ENCODE results near the gene VPS36. TPM values are rescaled to one million over a fixed set of nuclear protein-coding genes. Genes with fewer than 3 reads are reported as not detected.

Gene VPS36
- total and polyA plus RNA-seq, 10 of the 15 experiments (the other 5 are each of a cell fraction or from before 2014, with no cell fraction given): 10.3 to 29.0 (median 23.9) TPM

DNA sequence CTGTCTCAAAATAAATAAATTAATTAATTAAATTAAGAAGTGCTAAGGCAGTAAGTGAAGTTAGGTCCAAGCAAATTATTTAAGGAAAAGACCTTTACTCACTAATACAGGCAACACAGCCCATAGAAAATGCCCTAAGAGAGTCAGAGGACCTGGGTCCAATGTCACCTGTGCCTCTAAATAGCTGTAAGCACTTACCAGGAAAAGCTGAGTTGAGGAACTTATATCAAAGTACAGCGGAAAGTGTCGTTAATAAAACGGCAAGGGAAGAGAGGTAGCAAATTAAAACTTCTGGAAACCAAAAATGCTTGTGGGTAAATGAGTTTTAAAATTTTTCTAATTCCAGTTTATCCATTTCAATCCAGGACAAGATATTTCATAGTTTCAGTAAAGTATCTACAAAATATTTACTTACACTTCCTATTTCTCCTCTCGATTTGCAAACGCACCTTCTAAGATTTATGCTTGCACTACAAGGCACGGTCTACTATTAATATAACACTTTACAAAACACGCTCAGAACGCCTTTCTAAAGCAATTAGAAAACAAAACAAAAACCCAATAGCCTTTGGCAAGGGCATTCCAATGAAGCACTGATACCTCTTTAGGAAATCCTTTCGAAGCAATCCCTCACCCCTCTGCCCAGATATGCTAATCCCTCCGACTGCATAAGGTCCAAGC lies 963 bp downstream of the VPS36 start:
- Histone ChIP-seq H3K9me3 (replicated peaks; ENCODE audit: control insufficient read depth, insufficient read depth, low read length) (no peaks in the 10 kb centered on the region; the same call in 2 of the 3 replicates), H3K27me3 (replicated peaks in 1 of 2; ENCODE audit: control insufficient read depth in 2 of 2, insufficient read depth in 2 of 2, low read length in 1 of 2) (no peaks in the 10 kb centered on the region), H3K27ac (ENCODE audit: control insufficient read depth, insufficient read depth) (peak overlapping the region; percentile 90), H3K36me3 (ENCODE audit: control insufficient read depth in 2 of 2, insufficient read depth in 2 of 2, low read length in 1 of 2) (no peaks in the 10 kb centered on the region), H3K79me2 (ENCODE audit: control insufficient read depth, insufficient read depth, low read length) (peaks cover 35% of the 10 kb centered on the region), H3K4me1 (ENCODE audit: control insufficient read depth, insufficient read depth, low read length) (peaks cover 14% of the 10 kb centered on the region), H3K4me3 (peak overlapping the region; percentile 69), H3K9ac (ENCODE audit: control insufficient read depth, insufficient read depth, low read length) (peak overlapping the region; percentile 93), H3K4me2 (ENCODE audit: control insufficient read depth, insufficient read depth) (peak overlapping the region; percentile 88), H4K20me1 (ENCODE audit: control insufficient read depth, insufficient read depth) (peaks cover 2% of the 10 kb centered on the region; the same call in 1 of the 2 replicates), H2AFZ (ENCODE audit: control insufficient read depth, low read depth, low read length) (peak overlapping the region; percentile 90)
- CTCF ChIA-PET: interaction anchor here (0.8 to 5.3 kb wide), 12 partner anchors 8 to 437 kb away, joined by 3 to 82 read pairs (median 5); partner anchors contain the start of gene ALG11
- DNase-seq (ENCODE audit: low read depth, low spot score) (no peak), FAIRE-seq (no peak), ATAC-seq (no peak; the same call in 1 of the 3 replicates)
- POLR2A ChIA-PET: interaction anchor here (1.4 to 1.6 kb wide), 2 partner anchors 100 to 255 kb away, joined by 3 to 4 read pairs; no protein-coding TSS in a partner anchor
- in situ Hi-C loops (cut with MboI) (loop anchor here (5.0 to 10.0 kb wide), 3 partner anchors 102 to 435 kb away; partner anchors contain the start of genes ALG11, ATP7B and SUGT1), intact Hi-C loops (cut with micrococcal nuclease; ENCODE audit: unreplicated experiment) (loop anchor here (1.0 to 10.0 kb wide), 5 partner anchors 106 to 635 kb away; partner anchors contain the start of genes ALG11, ATP7B and SUGT1)
- WGBS (ENCODE audit: insufficient coverage, insufficient replicate concordance, low lambda C conversion rate, missing lambda C conversion rate): 1% methylated on average over 10 of the region's 10 CpGs
- TSS peak; percentile 67 for BruUV-seq (replicated peaks)
- SMC1A ChIA-PET (ENCODE audit: uncharacterized antibody, unreplicated experiment): interaction anchor here (0.7 to 6.1 kb wide), 8 partner anchors 11 to 635 kb away, joined by 3 to 46 read pairs (median 3); no protein-coding TSS in a partner anchor
- RAD21 ChIA-PET (ENCODE audit: unreplicated experiment): interaction anchor here (1.0 to 4.4 kb wide), 4 partner anchors 12 to 360 kb away, joined by 3 to 34 read pairs (median 5); no protein-coding TSS in a partner anchor
- TF ChIP-seq NFXL1 (IDR thresholded peaks at IDR 0.05; ENCODE audit: borderline replicate concordance) (no peak), ZNF384 (IDR thresholded peaks at IDR 0.05; ENCODE audit: borderline replicate concordance, low read depth, low read length) (no peak), TCF7 (IDR thresholded peaks at IDR 0.05; ENCODE audit: borderline replicate concordance) (no peak), STAT3 (IDR thresholded peaks at IDR 0.05; ENCODE audit: low read depth, low read length) (no peak), POU2F2 (IDR thresholded peaks at IDR 0.05; ENCODE audit: borderline replicate concordance, low read depth, low read length) (peak; percentile 27; the same call in 1 of the 3 replicates), GABPA (IDR thresholded peaks at IDR 0.05; ENCODE audit: low read depth) (0 out of 2 replicates have a peak, but pooled peaks have one; percentile 7), BMI1 (IDR thresholded peaks at IDR 0.05; ENCODE audit: borderline replicate concordance) (no peak), KLF5 (IDR thresholded peaks at IDR 0.05; ENCODE audit: partially characterized antibody) (no peak), JUND (IDR thresholded peaks at IDR 0.05; ENCODE audit: low read depth, low read length) (no peak)
- TF ChIP-seq, protein P1, sequence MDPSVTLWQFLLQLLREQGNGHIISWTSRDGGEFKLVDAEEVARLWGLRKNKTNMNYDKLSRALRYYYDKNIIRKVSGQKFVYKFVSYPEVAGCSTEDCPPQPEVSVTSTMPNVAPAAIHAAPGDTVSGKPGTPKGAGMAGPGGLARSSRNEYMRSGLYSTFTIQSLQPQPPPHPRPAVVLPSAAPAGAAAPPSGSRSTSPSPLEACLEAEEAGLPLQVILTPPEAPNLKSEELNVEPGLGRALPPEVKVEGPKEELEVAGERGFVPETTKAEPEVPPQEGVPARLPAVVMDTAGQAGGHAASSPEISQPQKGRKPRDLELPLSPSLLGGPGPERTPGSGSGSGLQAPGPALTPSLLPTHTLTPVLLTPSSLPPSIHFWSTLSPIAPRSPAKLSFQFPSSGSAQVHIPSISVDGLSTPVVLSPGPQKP (IDR thresholded peaks at IDR 0.05; ENCODE audit: low read depth, low read length): no peak
- TF ChIP-seq, protein P2, sequence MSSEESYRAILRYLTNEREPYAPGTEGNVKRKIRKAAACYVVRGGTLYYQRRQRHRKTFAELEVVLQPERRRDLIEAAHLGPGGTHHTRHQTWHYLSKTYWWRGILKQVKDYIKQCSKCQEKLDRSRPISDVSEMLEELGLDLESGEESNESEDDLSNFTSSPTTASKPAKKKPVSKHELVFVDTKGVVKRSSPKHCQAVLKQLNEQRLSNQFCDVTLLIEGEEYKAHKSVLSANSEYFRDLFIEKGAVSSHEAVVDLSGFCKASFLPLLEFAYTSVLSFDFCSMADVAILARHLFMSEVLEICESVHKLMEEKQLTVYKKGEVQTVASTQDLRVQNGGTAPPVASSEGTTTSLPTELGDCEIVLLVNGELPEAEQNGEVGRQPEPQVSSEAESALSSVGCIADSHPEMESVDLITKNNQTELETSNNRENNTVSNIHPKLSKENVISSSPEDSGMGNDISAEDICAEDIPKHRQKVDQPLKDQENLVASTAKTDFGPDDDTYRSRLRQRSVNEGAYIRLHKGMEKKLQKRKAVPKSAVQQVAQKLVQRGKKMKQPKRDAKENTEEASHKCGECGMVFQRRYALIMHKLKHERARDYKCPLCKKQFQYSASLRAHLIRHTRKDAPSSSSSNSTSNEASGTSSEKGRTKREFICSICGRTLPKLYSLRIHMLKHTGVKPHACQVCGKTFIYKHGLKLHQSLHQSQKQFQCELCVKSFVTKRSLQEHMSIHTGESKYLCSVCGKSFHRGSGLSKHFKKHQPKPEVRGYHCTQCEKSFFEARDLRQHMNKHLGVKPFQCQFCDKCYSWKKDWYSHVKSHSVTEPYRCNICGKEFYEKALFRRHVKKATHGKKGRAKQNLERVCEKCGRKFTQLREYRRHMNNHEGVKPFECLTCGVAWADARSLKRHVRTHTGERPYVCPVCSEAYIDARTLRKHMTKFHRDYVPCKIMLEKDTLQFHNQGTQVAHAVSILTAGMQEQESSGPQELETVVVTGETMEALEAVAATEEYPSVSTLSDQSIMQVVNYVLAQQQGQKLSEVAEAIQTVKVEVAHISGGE (CRISPR knock-in tag; IDR thresholded peaks at IDR 0.05): no peak
- TF ChIP-seq, protein P3, sequence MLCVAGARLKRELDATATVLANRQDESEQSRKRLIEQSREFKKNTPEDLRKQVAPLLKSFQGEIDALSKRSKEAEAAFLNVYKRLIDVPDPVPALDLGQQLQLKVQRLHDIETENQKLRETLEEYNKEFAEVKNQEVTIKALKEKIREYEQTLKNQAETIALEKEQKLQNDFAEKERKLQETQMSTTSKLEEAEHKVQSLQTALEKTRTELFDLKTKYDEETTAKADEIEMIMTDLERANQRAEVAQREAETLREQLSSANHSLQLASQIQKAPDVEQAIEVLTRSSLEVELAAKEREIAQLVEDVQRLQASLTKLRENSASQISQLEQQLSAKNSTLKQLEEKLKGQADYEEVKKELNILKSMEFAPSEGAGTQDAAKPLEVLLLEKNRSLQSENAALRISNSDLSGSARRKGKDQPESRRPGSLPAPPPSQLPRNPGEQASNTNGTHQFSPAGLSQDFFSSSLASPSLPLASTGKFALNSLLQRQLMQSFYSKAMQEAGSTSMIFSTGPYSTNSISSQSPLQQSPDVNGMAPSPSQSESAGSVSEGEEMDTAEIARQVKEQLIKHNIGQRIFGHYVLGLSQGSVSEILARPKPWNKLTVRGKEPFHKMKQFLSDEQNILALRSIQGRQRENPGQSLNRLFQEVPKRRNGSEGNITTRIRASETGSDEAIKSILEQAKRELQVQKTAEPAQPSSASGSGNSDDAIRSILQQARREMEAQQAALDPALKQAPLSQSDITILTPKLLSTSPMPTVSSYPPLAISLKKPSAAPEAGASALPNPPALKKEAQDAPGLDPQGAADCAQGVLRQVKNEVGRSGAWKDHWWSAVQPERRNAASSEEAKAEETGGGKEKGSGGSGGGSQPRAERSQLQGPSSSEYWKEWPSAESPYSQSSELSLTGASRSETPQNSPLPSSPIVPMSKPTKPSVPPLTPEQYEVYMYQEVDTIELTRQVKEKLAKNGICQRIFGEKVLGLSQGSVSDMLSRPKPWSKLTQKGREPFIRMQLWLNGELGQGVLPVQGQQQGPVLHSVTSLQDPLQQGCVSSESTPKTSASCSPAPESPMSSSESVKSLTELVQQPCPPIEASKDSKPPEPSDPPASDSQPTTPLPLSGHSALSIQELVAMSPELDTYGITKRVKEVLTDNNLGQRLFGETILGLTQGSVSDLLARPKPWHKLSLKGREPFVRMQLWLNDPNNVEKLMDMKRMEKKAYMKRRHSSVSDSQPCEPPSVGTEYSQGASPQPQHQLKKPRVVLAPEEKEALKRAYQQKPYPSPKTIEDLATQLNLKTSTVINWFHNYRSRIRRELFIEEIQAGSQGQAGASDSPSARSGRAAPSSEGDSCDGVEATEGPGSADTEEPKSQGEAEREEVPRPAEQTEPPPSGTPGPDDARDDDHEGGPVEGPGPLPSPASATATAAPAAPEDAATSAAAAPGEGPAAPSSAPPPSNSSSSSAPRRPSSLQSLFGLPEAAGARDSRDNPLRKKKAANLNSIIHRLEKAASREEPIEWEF (IDR thresholded peaks at IDR 0.05; ENCODE audit: insufficient replicate concordance, low read depth, low read length): no peak

All from GM12878 (cell line).